GM18505 (cell line): Measurements from ENCODE around the gene HRNR.
"Not testable (repeated sequence)": the region's sequence is repeated elsewhere in the genome, so short reads cannot be mapped to it uniquely, and the experiment has no call there.

Experiments used
- ATAC-seq: cut with Tn5 transposase; IDR thresholded peaks from one replicate; pipeline ENCODE4 v1.9.1; 2021; ENCODE audit not compliant: unreplicated experiment
- POLR2A ChIP-seq: IDR thresholded peaks from 4 replicates; pipeline ENCODE4 v1.6.1; 2011; ENCODE audit warnings: borderline replicate concordance; ENCODE audit not compliant: insufficient read depth, insufficient read length; ENCODE audit errors: extremely low read depth

The HRNR gene

GRCh38 chr1:152224093-152224492 is at the start of gene HRNR:
Gene HRNR (minus strand): TSS chr1:152224193. CDS start chr1:152223253, 940 bp downstream.
- no peak for TF ChIP-seq POLR2A
- no peak for ATAC-seq

GRCh38 chr1:152256394-152256793 is 32.4 kb upstream of the HRNR start:
- ATAC-seq = not testable (repeated sequence)

- no peak for TF ChIP-seq POLR2A
- no peak for ATAC-seq
Measured at GRCh38 chr1:152252157-152252556, 28.2 kb upstream of the HRNR start.

DNA sequence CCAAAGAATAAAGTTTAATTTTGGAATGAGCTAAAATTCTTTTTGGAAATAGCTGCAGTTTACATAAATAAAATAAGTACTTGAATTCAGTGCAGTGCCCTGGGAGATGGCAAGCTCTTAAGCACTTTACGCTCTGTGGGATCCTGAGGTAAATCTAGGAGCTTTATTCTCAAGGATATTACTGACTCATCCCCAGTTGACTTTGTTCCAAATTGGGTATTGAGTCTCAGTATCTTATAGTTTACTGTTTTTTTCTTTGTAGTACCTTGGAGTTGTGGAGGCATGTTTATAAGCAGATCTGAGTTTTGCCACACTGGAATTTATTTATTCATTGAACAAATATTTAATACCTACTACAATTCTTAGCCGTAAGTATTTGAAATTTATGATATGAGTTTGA is 27.4 kb upstream of the HRNR start:
- TF ChIP-seq POLR2A = no peak
- no peak for ATAC-seq

- no peak for ATAC-seq
- no peak for TF ChIP-seq POLR2A
Measured at GRCh38 chr1:152247316-152247715, 23.3 kb upstream of the HRNR start.

- no peak for ATAC-seq
Measured at GRCh38 chr1:152244576-152245273, 20.7 kb upstream of the HRNR start.

DNA sequence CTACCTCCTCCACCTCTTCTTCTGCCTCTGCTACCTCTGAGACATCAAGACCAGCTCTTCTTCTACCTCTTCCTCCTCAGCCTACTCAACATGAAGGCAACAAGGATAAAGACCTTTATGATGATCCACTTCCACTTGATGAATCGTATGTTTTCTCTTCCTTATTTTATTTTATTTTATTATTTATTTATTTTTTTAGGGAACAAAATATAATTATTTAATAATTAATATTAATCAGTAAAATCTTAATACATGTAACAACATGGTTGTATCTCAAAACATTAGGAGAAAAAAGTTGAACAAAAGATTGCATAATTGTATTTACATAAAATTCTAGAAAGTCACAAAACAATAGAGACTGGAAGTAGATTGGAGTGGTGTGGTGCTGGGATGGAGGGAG is 13.1 kb upstream of the HRNR start:
- no peak for TF ChIP-seq POLR2A
- ATAC-seq = no peak

More at GRCh38 chr1:152244576-152245273, 20.7 kb upstream of the HRNR start:
- no peak for TF ChIP-seq POLR2A

DNA sequence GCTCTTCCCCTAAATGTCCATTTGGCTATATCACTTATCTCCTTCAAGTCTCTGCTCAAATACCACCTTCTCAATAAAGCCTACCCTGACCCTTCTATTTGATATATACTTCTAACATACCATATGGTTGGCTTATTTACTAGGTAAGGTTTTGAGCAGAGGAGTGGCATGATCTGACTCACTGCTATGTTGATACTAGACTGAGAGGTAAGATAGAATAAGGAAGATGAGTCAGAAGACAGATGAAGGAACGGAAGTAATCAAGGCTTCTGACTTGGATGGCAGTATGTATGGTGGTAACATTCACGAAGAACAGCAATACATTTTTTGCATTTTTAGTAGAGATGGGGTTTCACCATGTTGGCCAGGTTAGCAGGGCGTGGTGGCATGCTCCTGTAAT is 4.8 kb upstream of the HRNR start:
- no peak for ATAC-seq
- TF ChIP-seq POLR2A = no peak

- TF ChIP-seq POLR2A = no peak
- no peak for ATAC-seq
Measured at GRCh38 chr1:152227310-152227928, 3.4 kb upstream of the HRNR start.

GRCh38 chr1:152225678-152226077 is 1.7 kb upstream of the HRNR start:
- ATAC-seq = no peak
- TF ChIP-seq POLR2A = no peak

DNA sequence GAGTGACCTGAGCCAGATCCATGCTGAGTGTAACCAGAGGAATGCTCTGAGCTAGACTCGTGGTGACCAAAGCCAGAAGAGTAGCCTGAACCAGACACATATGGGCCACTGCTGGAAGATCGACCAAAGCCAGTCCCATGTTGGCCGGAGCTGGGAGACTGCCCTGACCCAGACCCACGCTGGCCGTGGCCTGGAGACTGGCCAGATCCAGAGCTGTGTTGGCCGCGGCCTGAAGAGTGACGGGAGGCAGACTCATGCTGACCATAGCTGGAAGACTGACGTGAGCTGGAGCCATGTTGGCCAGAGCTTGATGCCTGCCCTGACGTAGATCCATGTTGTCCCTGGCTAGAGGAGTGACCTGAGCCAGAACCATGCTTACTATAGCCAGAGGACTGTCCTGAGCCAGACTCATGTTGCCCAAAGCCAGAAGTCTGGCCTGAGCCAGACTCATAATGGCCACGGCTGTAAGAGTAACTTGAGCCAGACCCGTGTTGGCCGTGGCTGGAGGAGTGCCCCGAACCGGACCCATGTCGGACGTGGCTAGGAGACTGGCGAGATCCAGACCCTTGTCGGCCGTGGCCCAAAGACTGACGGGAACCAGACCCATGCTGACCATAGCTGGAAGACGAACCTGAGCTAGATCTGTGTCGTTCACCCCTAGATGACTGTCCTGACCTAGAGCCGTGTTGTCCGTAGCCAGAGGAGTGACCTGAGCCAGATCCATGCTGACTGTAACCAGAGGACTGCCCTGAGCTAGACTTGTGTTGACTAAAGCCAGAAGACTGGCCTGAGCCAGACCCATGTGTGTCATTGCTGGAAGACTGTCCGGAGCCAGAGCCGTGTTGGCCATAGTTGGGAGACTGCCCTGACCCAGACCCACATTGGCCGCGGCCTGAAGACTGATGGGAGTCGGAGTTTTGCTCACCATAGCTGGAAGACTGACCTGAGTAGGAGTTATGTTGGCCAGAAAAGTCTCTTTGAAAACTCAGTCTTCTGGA is 3.5 kb downstream of the HRNR start:
- TF ChIP-seq POLR2A = no peak
- ATAC-seq = no peak

- ATAC-seq = not testable (repeated sequence)
Measured at GRCh38 chr1:152219438-152219837, 4.6 kb downstream of the HRNR start.

DNA sequence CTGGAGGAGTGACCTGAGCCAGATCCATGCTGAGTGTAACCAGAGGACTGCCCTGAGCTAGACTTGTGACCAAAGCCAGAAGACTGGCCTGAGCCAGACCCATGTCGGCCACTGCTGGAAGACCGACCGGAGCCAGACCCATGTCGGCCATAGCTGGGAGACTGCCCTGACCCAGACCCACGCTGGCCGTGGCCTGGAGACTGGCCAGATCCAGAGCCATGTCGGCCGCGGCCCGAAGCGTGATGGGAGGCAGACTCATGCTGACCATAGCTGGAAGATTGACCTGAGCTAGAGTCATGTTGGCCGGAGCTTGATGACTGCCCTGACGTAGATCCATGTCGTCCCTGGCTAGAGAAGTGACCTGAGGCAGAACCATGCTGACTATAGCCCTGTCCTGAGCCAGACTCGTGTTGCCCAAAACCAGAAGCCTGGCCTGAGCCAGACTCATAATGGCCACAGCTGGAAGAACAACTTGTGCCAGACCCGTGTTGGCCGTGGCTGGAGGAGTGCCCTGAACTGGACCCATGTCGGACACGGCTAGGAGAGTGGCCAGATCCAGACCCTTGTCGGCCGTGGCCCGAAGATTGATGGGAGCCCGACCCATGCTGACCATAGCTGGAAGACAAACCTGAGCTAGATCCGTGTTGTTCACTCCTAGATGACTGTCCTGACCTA is 5.1 kb downstream of the HRNR start:
- no peak for ATAC-seq
- no peak for TF ChIP-seq POLR2A

GRCh38 chr1:152215604-152216003 is 8.4 kb downstream of the HRNR start:
- not testable (repeated sequence) for ATAC-seq

- not testable (repeated sequence) for ATAC-seq
Measured at GRCh38 chr1:152214911-152215310, 9.1 kb downstream of the HRNR start.
